Fibroblast of lung (primary cell): Measurements from ENCODE around the gene EEF2.

ENCODE experiments used
- EZH2 ChIP-seq: IDR thresholded peaks from 2 replicates; pipeline ENCODE4 v1.5.1; 2012; ENCODE audit warnings: low read length, control low read depth, mild to moderate bottlenecking; ENCODE audit errors: missing control alignments
- TF ChIP-seq, protein P1 (sequence below), 2 donors: IDR thresholded peaks in 1 of 2; conservative IDR thresholded peaks in 1 of 2; 1 replicate in 1 of 2; 2 replicates in 1 of 2; pipeline ENCODE4 v1.5.1; 2011 to 2012; ENCODE audit warnings: low read length in 2 of 2, control low read depth in 1 of 2, inconsistent platforms in 1 of 2, low read depth in 1 of 2, mild to moderate bottlenecking in 1 of 2

DNA sequence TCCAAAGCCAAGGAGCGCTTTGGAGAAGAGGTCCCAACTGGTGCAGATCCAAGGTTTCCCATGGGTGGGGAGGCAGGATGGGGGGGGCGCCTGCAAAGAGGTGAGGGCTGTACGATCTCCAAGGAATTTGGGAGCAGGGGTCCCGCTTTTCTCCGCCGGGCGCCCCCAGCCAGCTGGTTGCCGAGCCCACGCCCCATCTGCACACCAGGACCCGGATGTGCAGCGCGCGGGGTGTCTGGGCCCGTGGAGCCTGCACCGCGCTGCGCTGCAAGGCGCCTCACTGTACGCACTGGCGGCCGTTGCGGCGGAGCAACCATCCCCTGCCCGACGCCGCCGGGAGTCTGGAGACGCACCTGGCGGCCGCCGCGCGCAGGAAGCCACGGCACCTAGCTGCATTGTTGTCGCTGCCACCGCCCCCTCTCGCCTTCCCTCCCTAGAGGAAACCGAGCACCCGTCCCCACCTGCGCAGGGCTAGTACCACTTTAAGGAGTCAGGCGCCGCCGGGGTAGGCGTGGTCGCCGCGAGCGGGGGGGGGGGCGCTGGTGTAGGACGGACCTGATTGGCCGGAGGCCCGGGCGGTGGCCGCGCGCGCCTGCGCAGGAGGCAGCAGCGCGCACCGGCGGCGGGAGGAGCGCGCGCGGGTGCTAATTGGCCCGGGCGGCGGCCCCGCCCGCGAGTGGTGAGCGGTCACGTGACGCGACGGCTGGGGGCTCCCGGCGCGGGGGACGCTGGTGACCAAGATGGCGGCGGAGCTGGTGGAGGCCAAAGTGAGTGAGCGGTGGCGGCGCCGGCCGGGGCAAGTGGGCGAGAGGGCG, 22.0 kb upstream of the EEF2 start, which contains the start of gene PIAS4:
- TF ChIP-seq, protein P1, sequence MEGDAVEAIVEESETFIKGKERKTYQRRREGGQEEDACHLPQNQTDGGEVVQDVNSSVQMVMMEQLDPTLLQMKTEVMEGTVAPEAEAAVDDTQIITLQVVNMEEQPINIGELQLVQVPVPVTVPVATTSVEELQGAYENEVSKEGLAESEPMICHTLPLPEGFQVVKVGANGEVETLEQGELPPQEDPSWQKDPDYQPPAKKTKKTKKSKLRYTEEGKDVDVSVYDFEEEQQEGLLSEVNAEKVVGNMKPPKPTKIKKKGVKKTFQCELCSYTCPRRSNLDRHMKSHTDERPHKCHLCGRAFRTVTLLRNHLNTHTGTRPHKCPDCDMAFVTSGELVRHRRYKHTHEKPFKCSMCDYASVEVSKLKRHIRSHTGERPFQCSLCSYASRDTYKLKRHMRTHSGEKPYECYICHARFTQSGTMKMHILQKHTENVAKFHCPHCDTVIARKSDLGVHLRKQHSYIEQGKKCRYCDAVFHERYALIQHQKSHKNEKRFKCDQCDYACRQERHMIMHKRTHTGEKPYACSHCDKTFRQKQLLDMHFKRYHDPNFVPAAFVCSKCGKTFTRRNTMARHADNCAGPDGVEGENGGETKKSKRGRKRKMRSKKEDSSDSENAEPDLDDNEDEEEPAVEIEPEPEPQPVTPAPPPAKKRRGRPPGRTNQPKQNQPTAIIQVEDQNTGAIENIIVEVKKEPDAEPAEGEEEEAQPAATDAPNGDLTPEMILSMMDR (conservative IDR thresholded peaks at IDR 0.05 in 1 of 2, IDR thresholded peaks at IDR 0.05 in 1 of 2; ENCODE audit: low read depth in 1 of 2, low read length in 2 of 2): no peak
- TF ChIP-seq EZH2: no peak
